IMR-90 (cell line): Measurements from ENCODE around the gene NUB1. TPM values are rescaled to one million over a fixed set of nuclear protein-coding genes. Genes with fewer than 3 reads are reported as not detected.

Source experiments
- ATAC-seq: fragments of 200-7000 bp; cut with Tn5 transposase; 2 replicates; pipeline ENCODE4 v1.9.1; 2020; ENCODE audit warnings: low read depth, mild to moderate bottlenecking, moderate library complexity
- BruUV-seq: library from RNA; stranded (reverse); fragments of 400-500 nt; replicated peaks from 2 replicates; lab custom pipeline; 2021; lab: Mats Ljungman, UMichigan
- CTCF ChIA-PET: fragments of 300-600 bp; formaldehyde crosslinking; extraction: SDS; loops from one replicate; lab custom pipeline; 2021; ENCODE audit warnings: antibody characterized with exemption; lab: Yijun Ruan, JAX
- POLR2A ChIA-PET: fragments of 300-600 bp; sonication (Branson Sonifier 250); formaldehyde crosslinking; loops from one replicate; lab custom pipeline; 2022; ENCODE audit warnings: antibody characterized with exemption; ENCODE audit not compliant: unreplicated experiment; lab: Charles Lee
- DNase-seq: peaks from one replicate; pipeline ENCODE4 v3.0.0; 2013
- H2AFZ ChIP-seq: replicated peaks from 2 replicates; pipeline ENCODE3; 2013; ENCODE audit warnings: low read length, mild to moderate bottlenecking; ENCODE audit not compliant: poor library complexity
- H2AK5ac ChIP-seq: 2 replicates; pipeline ENCODE4 v1.6.1; 2013; ENCODE audit warnings: low read depth, low read length, inconsistent platforms
- H2AK9ac ChIP-seq: replicated peaks from 2 replicates; pipeline ENCODE3; 2013; ENCODE audit warnings: mild to moderate bottlenecking, low read depth, low read length, moderate library complexity; ENCODE audit not compliant: poor library complexity
- H2BK120ac ChIP-seq: 2 replicates; pipeline ENCODE4 v1.6.1; 2013; ENCODE audit warnings: low read depth, low read length, inconsistent platforms
- H2BK15ac ChIP-seq: 3 replicates; pipeline ENCODE4 v1.6.1; 2013; ENCODE audit warnings: low read depth, low read length, inconsistent platforms
- H2BK20ac ChIP-seq: 2 replicates; pipeline ENCODE4 v1.6.1; 2013; ENCODE audit warnings: low read depth, mild to moderate bottlenecking, inconsistent platforms, low read length, moderate library complexity
- H2BK5ac ChIP-seq: 2 replicates; pipeline ENCODE4 v1.6.1; 2013; ENCODE audit warnings: mild to moderate bottlenecking, low read depth, low read length, inconsistent platforms; ENCODE audit not compliant: poor library complexity, severe bottlenecking
- H3K14ac ChIP-seq: replicated peaks from 2 replicates; pipeline ENCODE4 v1.6.1; 2013; ENCODE audit warnings: low read depth, low read length, inconsistent platforms
- H3K18ac ChIP-seq: 2 replicates; pipeline ENCODE4 v1.6.1; 2013; ENCODE audit warnings: low read depth, low read length, control low read depth
- H3K23ac ChIP-seq: 2 replicates; pipeline ENCODE4 v1.6.1; 2013; ENCODE audit warnings: low read depth, low read length, inconsistent platforms
- H3K27ac ChIP-seq: 2 replicates; pipeline ENCODE4 v1.5.1; 2013; ENCODE audit warnings: mild to moderate bottlenecking, control low read depth, low read length; ENCODE audit not compliant: insufficient read depth
- H3K27me3 ChIP-seq: 2 replicates; pipeline ENCODE4 v1.6.1; 2013; ENCODE audit warnings: low read length; ENCODE audit not compliant: control insufficient read depth, insufficient read depth
- H3K36me3 ChIP-seq: 2 replicates; pipeline ENCODE4 v1.6.1; 2013; ENCODE audit warnings: low read length, mixed read lengths; ENCODE audit not compliant: control insufficient read depth, insufficient read depth
- H3K4ac ChIP-seq: 2 replicates; pipeline ENCODE4 v1.6.1; 2013; ENCODE audit warnings: low read depth, low read length, inconsistent platforms
- H3K4me1 ChIP-seq: 2 replicates; pipeline ENCODE4 v1.6.1; 2013; ENCODE audit warnings: low read length, mixed read lengths; ENCODE audit not compliant: control insufficient read depth, insufficient read depth
- H3K4me2 ChIP-seq: 2 replicates; pipeline ENCODE4 v1.6.1; 2013; ENCODE audit warnings: low read depth, mild to moderate bottlenecking, control low read depth, low read length, moderate library complexity
- H3K4me3 ChIP-seq: 2 replicates; pipeline ENCODE4 v1.5.1; 2013; ENCODE audit warnings: low read depth, mild to moderate bottlenecking, control low read depth, low read length, moderate library complexity; ENCODE audit not compliant: insufficient read depth
- H3K56ac ChIP-seq: 2 replicates; pipeline ENCODE4 v1.6.1; 2013; ENCODE audit warnings: low read length, inconsistent platforms; ENCODE audit not compliant: insufficient read depth; ENCODE audit errors: extremely low read depth
- H3K79me1 ChIP-seq, 2 experiments: 2 replicates each; pipeline ENCODE4 v1.6.1; 2013; ENCODE audit warnings: low read length in 2 of 2, inconsistent platforms in 1 of 2, low read depth in 1 of 2
- H3K9ac ChIP-seq: 2 replicates; pipeline ENCODE4 v1.6.1; 2013; ENCODE audit warnings: low read depth, low read length, control low read depth
- H3K9me1 ChIP-seq: 2 replicates; pipeline ENCODE4 v1.6.1; 2013; ENCODE audit warnings: low read length, inconsistent platforms; ENCODE audit not compliant: insufficient read depth
- H3K9me3 ChIP-seq: 2 replicates; pipeline ENCODE4 v1.6.1; 2013; ENCODE audit warnings: low read length; ENCODE audit not compliant: control insufficient read depth, insufficient read depth
- H4K20me1 ChIP-seq: 2 replicates; pipeline ENCODE4 v1.6.1; 2013; ENCODE audit warnings: low read length, inconsistent platforms; ENCODE audit not compliant: insufficient read depth
- H4K5ac ChIP-seq: 2 replicates; pipeline ENCODE4 v1.6.1; 2013; ENCODE audit warnings: mild to moderate bottlenecking, low read depth, low read length, control low read depth
- H4K8ac ChIP-seq, 2 experiments: 2 replicates each; pipeline ENCODE4 v1.6.1; 2013; ENCODE audit warnings: low read depth in 2 of 2, low read length in 2 of 2, control low read depth in 1 of 2, inconsistent platforms in 1 of 2
- H4K91ac ChIP-seq: 2 replicates; pipeline ENCODE4 v1.6.1; 2013; ENCODE audit warnings: low read depth, low read length, inconsistent platforms; ENCODE audit not compliant: insufficient read depth
- CEBPB ChIP-seq: IDR thresholded peaks from 2 replicates; pipeline ENCODE4 v1.6.1; 2012; ENCODE audit warnings: low read depth, low read length, improper control_type of control experiment
- RFX5 ChIP-seq: IDR thresholded peaks from 2 replicates; pipeline ENCODE4 v1.8.0; 2012; ENCODE audit warnings: low read depth, mild to moderate bottlenecking, low read length, moderate library complexity
- WGBS, 2 experiments: methylation state at CpG; one replicate each; pipeline versions ENCODE4 v1.1.5 to v1.1.7; 2013; ENCODE audit warnings: missing lambda C conversion rate in 2 of 2; ENCODE audit not compliant: insufficient read length in 1 of 2; ENCODE audit errors: extremely low coverage in 2 of 2; 5-methylcytosine and 5-hydroxymethylcytosine counted together
- dilution Hi-C: fragments of 300-500 bp; cut with HindIII; formaldehyde crosslinking; loops from one replicate; pipeline ENCODE4 v1.14.3; 2018; ENCODE audit warnings: low sequenced_read_pairs; ENCODE audit not compliant: unreplicated experiment
- in situ Hi-C: fragments of 300-500 bp; cut with MboI; formaldehyde crosslinking; loops from 3 replicates; pipeline ENCODE4 v1.14.3; 2019; ENCODE audit warnings: low sequenced_read_pairs, inconsistent platforms, mixed read lengths
- intact Hi-C: fragments of 100-400 bp; cut with micrococcal nuclease; formaldehyde crosslinking; loops from 2 replicates; pipeline ENCODE4 v1.10.0; 2022
- polyA plus RNA-seq, 3 experiments: library from polyadenylated mRNA; depleted of rRNA; stranded (reverse); fragments of >200 nt; gene quantifications; 2 replicates each; pipeline ENCODE4 v1.2.3, GENCODE V29; 2012; ENCODE audit warnings: low replicate concordance in 1 of 3
- total RNA-seq: library from RNA; depleted of rRNA; stranded (reverse); fragments of >200 nt; gene quantifications from 2 replicates; pipeline ENCODE4 v1.2.3, GENCODE V29; 2012

NUB1 gene
- total and polyA plus RNA-seq, 2 of the 4 experiments (the other 2 are of a cell fraction), result 20.1 to 29.7 TPM

GRCh38 chr7:151415375-151416105, 73.9 kb downstream of the NUB1 start:
- Histone ChIP-seq H3K9me3 (peaks cover 11% of the 10 kb centered on the region), H3K79me1 (no peaks in the 10 kb centered on the region), H3K56ac (no peak overlapping the region), H3K27me3 (peaks cover 43% of the 10 kb centered on the region), H3K9ac (no peak overlapping the region), H4K5ac (no peak overlapping the region), H2BK20ac (no peak overlapping the region), H4K20me1 (no peaks in the 10 kb centered on the region), H3K36me3 (no peaks in the 10 kb centered on the region), H2BK120ac (no peak overlapping the region), H3K4me3 (no peak overlapping the region), H3K18ac (no peak overlapping the region), H3K9me1 (no peaks in the 10 kb centered on the region), H3K4me2 (no peak overlapping the region), H3K14ac (no peak overlapping the region), H3K4me1 (no peaks in the 10 kb centered on the region; the same call in 1 of the 2 replicates), H3K27ac (no peak overlapping the region), H2AFZ (no peak overlapping the region), H4K8ac (no peak overlapping the region), H2BK15ac (no peak overlapping the region), H2AK9ac (no peak overlapping the region), H3K4ac (no peak overlapping the region), H4K91ac (no peak overlapping the region), H2BK5ac (no peak overlapping the region), H2AK5ac (no peak overlapping the region), H3K23ac (no peak overlapping the region)
- dilution Hi-C loops (no loop called here), in situ Hi-C loops (no loop called here), intact Hi-C loops (no loop called here)
- DNase-seq (peak; percentile 15), ATAC-seq (no peak)
- TF ChIP-seq CEBPB (peak; percentile 82), RFX5 (no peak)
- CTCF ChIA-PET, result no interaction called here
- WGBS, 2 experiments, result no CpG with 5 or more reads among the region's 3 CpGs
- POLR2A ChIA-PET, result no interaction called here
- no TSS peak for BruUV-seq
